SK-N-MC (cell line): Measurements from ENCODE around the gene ZDHHC20.
A peak's percentile ranks its signal among the peaks of the same experiment; 100 is the strongest.

ENCODE experiments used
- EZH2 ChIP-seq: fragments of 200-600 bp; sonication (generic); IDR thresholded peaks from one replicate; pipeline ENCODE4 v1.6.1; 2017; ENCODE audit warnings: antibody characterized with exemption
- FOXP2 ChIP-seq: optimal IDR thresholded peaks from 2 replicates; pipeline ENCODE3; 2011; ENCODE audit warnings: mild to moderate bottlenecking, moderate library complexity; ENCODE audit not compliant: insufficient read depth; ENCODE audit errors: extremely low read length, control extremely low read depth
- POLR2AphosphoS5 ChIP-seq: IDR thresholded peaks from 2 replicates; pipeline ENCODE4 v1.6.1; 2012; ENCODE audit warnings: mild to moderate bottlenecking, low read depth, low read length, borderline replicate concordance

- TF ChIP-seq EZH2: no peak
- TF ChIP-seq POLR2AphosphoS5: peak; percentile 67
- no peak for TF ChIP-seq FOXP2
Observed at GRCh38 chr13:21458813-21459701, at the start of gene ZDHHC20.
